ENCODE results near the gene BICDL2.
A peak's percentile ranks its signal among the peaks of the same experiment; 100 is the strongest.

Gene BICDL2

GRCh38 chr16:3021449-3022207 lies 15.1 kb downstream of the BICDL2 start (continued):
- TF ChIP-seq AEBP2 (tag by site-specific recombination; IDR thresholded peaks at IDR 0.05; ENCODE audit: borderline replicate concordance) = no peak
- no peak for TF ChIP-seq GLI4 (tag by site-specific recombination; IDR thresholded peaks at IDR 0.05)
- no peak for TF ChIP-seq ZNF362 (tag by site-specific recombination; IDR thresholded peaks at IDR 0.05)
- TF ChIP-seq ZNF600 (tag by site-specific recombination; IDR thresholded peaks at IDR 0.05) = peak; percentile 95
- TF ChIP-seq PBX3 (CRISPR knock-in tag; IDR thresholded peaks at IDR 0.05) = no peak
- no peak for TF ChIP-seq ZNF426 (tag by site-specific recombination; IDR thresholded peaks at IDR 0.05)
- no peak for TF ChIP-seq ZNF184 (tag by site-specific recombination; IDR thresholded peaks at IDR 0.05)
- TF ChIP-seq TRIM28 (IDR thresholded peaks at IDR 0.05; ENCODE audit: borderline replicate concordance, low read length) = no peak
- no peak for TF ChIP-seq ZNF555 (tag by site-specific recombination; conservative IDR thresholded peaks at IDR 0.05)
- TF ChIP-seq ZNF529 (tag by site-specific recombination; IDR thresholded peaks at IDR 0.05; ENCODE audit: insufficient replicate concordance) = no peak
- TF ChIP-seq SCRT1 (tag by site-specific recombination; IDR thresholded peaks at IDR 0.05; ENCODE audit: borderline replicate concordance) = no peak
- no peak for TF ChIP-seq ZNF585B (tag by site-specific recombination; IDR thresholded peaks at IDR 0.05)
- 0 out of 2 replicates have a peak, but pooled peaks have one; percentile 8 for TF ChIP-seq ZNF335 (tag by site-specific recombination; conservative IDR thresholded peaks at IDR 0.05)
- no peak for TF ChIP-seq BCL11B (tag by site-specific recombination; IDR thresholded peaks at IDR 0.05; ENCODE audit: low read depth)
- TF ChIP-seq ZNF223 (tag by site-specific recombination; IDR thresholded peaks at IDR 0.05) = no peak
- no peak for TF ChIP-seq ZNF626 (tag by site-specific recombination; IDR thresholded peaks at IDR 0.05)
- TF ChIP-seq ZNF292 (tag by site-specific recombination; IDR thresholded peaks at IDR 0.05; ENCODE audit: borderline replicate concordance, low read depth) = no peak
- TF ChIP-seq ZNF785 (tag by site-specific recombination; IDR thresholded peaks at IDR 0.05) = no peak
- TF ChIP-seq ELK4 (IDR thresholded peaks at IDR 0.05; ENCODE audit: borderline replicate concordance, low read depth, low read length) = no peak
- no peak for TF ChIP-seq ZNF140 (tag by site-specific recombination; IDR thresholded peaks at IDR 0.05)
- TF ChIP-seq ZNF549 (tag by site-specific recombination; IDR thresholded peaks at IDR 0.05) = no peak
- no peak for TF ChIP-seq ZNF26 (tag by site-specific recombination; IDR thresholded peaks at IDR 0.05)
- TF ChIP-seq ZNF548 (tag by site-specific recombination; IDR thresholded peaks at IDR 0.05) = no peak
- TF ChIP-seq PRDM6 (tag by site-specific recombination; IDR thresholded peaks at IDR 0.05) = no peak
- no peak for TF ChIP-seq ZSCAN18 (tag by site-specific recombination; IDR thresholded peaks at IDR 0.05)
- TF ChIP-seq ZFP69B (tag by site-specific recombination; IDR thresholded peaks at IDR 0.05) = peak; percentile 69; the same call in 1 of the 2 replicates
- no peak for TF ChIP-seq ZNF560 (tag by site-specific recombination; IDR thresholded peaks at IDR 0.05; ENCODE audit: borderline replicate concordance)
- TF ChIP-seq ZNF692 (tag by site-specific recombination; IDR thresholded peaks at IDR 0.05) = no peak; the same call in 1 of the 2 replicates

Measured in HEK293 (cell line).